Astrocyte of the cerebellum (primary cell): ENCODE measurements around the gene IL12RB2.

Experiments used
- DNase-seq: peaks from one replicate; pipeline ENCODE4 v3.0.0-alpha.2; 2011; ENCODE audit warnings: low read depth
- H3K4me3 ChIP-seq: 2 replicates; pipeline ENCODE4 v1.5.1; 2011; ENCODE audit warnings: mild to moderate bottlenecking, low read depth, low read length, moderate library complexity
- in situ Hi-C: cut with HindIII; loops from 2 replicates; pipeline ENCODE4 v1.10.0; 2017; ENCODE audit warnings: low sequenced_read_pairs
- TF ChIP-seq, protein P1 (sequence below): IDR thresholded peaks from 2 replicates; pipeline ENCODE4 v1.5.1; 2012; ENCODE audit warnings: low read length, low read depth, moderate library complexity, mild to moderate bottlenecking; ENCODE audit errors: missing control alignments

The IL12RB2 gene

DNA sequence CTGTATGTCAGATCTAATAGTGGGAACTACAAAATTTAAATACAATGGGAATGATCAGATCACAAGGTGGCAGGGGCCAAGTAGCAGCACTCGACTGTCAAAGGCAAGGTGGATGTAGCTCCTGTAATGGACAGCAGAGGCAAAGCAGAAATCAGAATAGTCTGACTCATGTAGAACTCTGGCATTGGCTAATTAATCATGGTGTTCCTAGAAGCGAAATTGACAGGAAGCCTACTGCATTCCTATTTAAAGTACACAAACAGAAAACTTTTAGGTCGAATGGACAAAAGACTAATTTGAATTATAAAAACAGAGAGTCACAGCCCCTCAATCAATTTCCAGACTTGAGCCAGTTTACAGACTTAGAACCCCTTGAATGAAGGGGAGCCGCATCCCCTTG, 17.4 kb upstream of the IL12RB2 start:
- TF ChIP-seq, protein P1, sequence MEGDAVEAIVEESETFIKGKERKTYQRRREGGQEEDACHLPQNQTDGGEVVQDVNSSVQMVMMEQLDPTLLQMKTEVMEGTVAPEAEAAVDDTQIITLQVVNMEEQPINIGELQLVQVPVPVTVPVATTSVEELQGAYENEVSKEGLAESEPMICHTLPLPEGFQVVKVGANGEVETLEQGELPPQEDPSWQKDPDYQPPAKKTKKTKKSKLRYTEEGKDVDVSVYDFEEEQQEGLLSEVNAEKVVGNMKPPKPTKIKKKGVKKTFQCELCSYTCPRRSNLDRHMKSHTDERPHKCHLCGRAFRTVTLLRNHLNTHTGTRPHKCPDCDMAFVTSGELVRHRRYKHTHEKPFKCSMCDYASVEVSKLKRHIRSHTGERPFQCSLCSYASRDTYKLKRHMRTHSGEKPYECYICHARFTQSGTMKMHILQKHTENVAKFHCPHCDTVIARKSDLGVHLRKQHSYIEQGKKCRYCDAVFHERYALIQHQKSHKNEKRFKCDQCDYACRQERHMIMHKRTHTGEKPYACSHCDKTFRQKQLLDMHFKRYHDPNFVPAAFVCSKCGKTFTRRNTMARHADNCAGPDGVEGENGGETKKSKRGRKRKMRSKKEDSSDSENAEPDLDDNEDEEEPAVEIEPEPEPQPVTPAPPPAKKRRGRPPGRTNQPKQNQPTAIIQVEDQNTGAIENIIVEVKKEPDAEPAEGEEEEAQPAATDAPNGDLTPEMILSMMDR: no peak
- in situ Hi-C loops: no loop called here
- DNase-seq: no peak
- H3K4me3 ChIP-seq: no peak overlapping the region

DNA sequence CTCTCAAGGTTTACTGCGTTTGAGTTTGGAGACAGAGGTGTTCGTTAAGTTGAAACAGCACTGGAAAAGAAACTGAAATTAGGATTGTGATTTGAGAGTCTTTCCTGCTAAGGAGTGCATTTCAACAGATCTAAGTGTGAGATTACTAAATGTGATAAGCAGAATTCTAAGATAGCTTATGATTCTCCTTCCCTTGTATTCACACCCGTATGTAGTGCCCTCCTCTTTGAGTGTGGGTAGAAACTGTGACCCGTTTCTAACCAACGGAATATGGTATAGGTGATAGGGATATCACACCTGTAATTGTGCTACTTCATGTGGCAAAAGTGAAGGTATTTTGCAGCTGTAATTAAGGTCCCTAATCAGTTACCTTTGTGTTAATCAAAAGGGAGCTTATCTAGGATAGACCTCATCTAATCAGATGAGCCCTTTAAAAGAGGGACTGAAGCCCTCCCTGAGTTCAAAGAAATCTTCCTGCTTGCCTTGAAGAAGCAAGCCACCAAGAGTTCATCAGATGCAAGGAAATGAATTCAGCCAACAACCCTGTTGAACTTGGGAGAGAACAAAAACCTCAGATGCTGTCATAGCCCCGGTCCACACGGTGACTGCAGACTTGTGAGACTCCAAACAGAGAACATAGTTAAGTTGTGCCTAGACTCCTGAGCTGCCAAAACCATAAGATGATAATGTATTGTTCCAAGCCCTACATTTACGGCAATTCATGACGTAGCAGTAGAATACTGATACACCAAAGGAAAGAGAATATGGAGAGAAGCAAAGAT, 12.6 kb upstream of the IL12RB2 start:
- H3K4me3 ChIP-seq: no peak overlapping the region
- TF ChIP-seq, protein P1: no peak
- in situ Hi-C loops: no loop called here
- DNase-seq: no peak

DNA sequence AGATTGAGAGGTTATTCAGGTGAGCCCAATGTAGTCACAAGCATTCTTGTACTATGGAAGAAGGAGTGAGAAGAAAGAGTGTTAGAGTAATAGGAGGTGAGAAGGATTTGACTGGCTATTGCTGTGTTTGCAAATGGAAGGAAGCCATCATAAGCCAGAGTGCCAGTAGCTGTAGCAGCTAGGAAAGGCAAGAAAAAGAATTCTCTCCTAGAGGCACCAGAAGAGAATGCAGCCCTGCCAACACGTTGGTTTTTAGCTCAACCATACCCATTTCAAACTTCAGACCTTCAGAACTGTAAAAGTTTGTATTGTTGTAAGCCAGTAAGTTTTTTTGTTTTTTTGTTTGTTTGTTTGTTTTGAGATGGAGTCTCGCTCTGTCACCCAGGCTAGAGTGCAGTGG, 8.9 kb upstream of the IL12RB2 start:
- TF ChIP-seq, protein P1: no peak
- DNase-seq: no peak
- H3K4me3 ChIP-seq: no peak overlapping the region
- in situ Hi-C loops: no loop called here

DNA sequence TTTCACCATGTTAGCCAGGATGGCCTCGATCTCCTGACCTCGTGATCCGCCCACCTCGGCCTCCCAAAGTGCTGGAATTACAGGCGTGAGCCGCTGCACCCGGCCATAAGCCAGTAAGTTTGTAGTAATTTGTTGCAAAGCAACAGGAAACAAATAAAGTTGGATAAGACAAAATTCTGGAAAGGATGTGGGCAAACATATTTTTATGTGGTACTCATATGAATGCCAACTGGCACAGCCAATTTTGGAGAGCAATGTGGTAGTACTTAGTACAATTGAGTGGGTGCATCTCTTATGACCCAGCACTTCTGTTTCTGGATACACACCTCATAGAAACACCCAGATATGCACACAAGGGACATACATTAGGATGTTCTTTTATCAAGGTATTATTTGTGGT, 8.4 kb upstream of the IL12RB2 start:
- H3K4me3 ChIP-seq: no peak overlapping the region
- in situ Hi-C loops: no loop called here
- TF ChIP-seq, protein P1: no peak
- no peak for DNase-seq

DNA sequence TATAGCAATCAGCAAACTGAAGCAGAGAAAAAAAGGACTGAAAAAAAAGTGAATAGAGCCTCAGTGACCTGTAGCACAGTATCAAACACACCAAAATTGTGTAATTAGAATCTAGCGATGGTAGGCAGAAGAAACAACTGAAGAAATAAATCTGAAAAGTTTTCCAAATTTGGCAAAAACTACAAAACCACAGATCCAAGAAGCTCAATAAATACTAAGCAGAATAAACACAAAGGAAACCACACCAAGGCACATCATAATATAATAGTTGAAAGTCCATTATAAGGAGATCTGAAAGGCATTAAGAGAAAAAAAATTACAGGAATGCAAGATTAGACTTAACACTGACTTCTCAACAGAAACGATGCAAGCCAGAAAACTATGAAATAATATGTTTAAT, 7.1 kb upstream of the IL12RB2 start:
- DNase-seq: peak; percentile 19
- TF ChIP-seq, protein P1: no peak
- no peak overlapping the region for H3K4me3 ChIP-seq
- in situ Hi-C loops: no loop called here

DNA sequence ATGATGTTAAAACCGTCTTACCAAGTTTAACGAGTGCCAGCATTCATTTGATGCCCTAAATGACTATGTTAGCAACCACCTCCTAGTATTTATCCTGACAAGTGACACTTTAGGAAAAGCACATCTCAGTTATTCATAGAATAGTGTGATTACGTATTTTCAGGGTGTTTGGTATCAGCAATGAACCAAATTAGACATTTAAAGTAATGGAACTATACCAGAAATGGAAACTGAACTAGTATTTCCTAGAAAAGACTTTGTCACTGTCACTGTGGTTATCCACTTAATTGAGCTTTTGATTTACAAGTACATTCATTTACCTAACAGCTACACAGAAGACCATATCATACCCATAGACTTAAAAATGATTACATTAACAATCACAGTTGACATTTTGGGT, 3.6 kb upstream of the IL12RB2 start:
- in situ Hi-C loops: no loop called here
- DNase-seq: no peak
- TF ChIP-seq, protein P1: no peak
- H3K4me3 ChIP-seq: no peak overlapping the region
